ENCODE results near the gene SMARCA2. TPM values are rescaled to one million over a fixed set of nuclear protein-coding genes. Genes with fewer than 3 reads are reported as not detected.

Gene SMARCA2
- polyA plus RNA-seq, 2 of the 4 experiments (the other 2 are of a cell fraction) = 28.7 to 33.0 TPM

DNA sequence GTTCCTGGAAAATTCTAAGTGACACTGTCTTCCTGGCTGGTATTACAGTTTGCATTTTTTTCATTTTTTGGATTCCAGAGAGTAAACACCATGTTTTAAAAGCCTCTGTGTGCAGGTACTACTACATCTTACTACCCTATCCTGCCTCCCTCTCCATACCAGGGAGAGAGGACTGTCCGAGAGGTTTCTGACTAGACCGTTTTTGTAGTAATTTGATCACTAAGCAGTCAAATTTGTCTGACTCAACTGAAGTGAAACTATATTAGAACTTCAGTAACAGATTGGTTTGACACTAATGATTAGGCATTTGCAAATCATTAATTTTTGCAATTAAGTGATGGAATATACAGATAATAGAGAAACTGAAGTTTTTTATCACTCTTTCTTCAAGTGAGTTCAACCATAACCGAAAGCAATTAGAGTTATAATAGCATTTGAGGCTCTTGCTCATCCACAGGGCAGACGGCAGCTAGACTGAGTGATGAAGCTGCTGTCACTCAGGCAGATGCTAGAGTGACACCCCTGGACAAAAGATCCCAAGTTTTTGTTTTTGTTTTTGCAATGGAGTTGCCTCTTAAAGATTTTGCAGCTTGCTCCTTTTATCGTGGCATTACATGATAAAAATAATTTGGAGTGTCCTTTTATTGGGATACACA is 44.3 kb downstream of the SMARCA2 start (continued):
- TF ChIP-seq SMC3 (IDR thresholded peaks at IDR 0.05) (no peak), GATA3 (IDR thresholded peaks at IDR 0.05; ENCODE audit: borderline replicate concordance) (no peak)

DNA sequence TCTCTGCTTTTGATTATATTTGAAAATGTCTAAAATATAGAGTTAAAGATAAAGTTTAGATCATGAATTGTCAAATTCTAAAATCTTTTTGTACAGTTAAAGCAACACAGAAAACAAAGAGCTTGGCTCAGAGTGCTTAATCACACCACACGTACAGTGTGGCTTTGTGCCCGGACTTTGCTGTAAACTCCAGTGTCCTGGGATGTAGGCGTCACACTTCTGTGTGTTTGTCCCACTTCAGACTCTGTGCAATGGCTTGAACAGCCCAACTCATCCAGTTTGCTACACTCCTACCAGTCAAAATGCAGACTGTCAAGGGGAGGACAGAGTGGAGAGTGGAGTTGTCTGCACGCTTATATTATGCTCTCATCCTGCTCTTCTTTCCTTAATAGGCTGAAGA is 45.3 kb downstream of the SMARCA2 start:
- CTCF ChIA-PET = no interaction called here
- POLR2A ChIA-PET = no interaction called here
- WGBS (ENCODE audit: missing lambda C conversion rate) = 83% methylated on average over 4 of the region's 4 CpGs
- Histone ChIP-seq H3K4me2 (no peak overlapping the region), H3K4me3 (no peak overlapping the region), H3K27ac (no peak overlapping the region), H3K4me1 (no peaks in the 10 kb centered on the region), H3K9me3 (no peaks in the 10 kb centered on the region)
- TF ChIP-seq JUNB (IDR thresholded peaks at IDR 0.05) (no peak), ZNF302 (CRISPR knock-in tag; IDR thresholded peaks at IDR 0.05) (no peak), MAZ (IDR thresholded peaks at IDR 0.05; ENCODE audit: borderline replicate concordance, low read depth, low read length) (no peak), ZC3H11A (IDR thresholded peaks at IDR 0.05) (no peak), RFX5 (IDR thresholded peaks at IDR 0.05) (no peak), MAFK (IDR thresholded peaks at IDR 0.05; ENCODE audit: partially characterized antibody) (no peak), POLR2AphosphoS2 (conservative IDR thresholded peaks at IDR 0.05; ENCODE audit: low read length) (no peak), NR3C1 (IDR thresholded peaks at IDR 0.05) (no peak), EHF (CRISPR knock-in tag; IDR thresholded peaks at IDR 0.05) (no peak), JUN (IDR thresholded peaks at IDR 0.05) (no peak), EP300 (IDR thresholded peaks at IDR 0.05) (no peak), CBX2 (IDR thresholded peaks at IDR 0.05; ENCODE audit: borderline replicate concordance, low read depth) (no peak), CBX8 (IDR thresholded peaks at IDR 0.05) (no peak), KDM1A (IDR thresholded peaks at IDR 0.05; ENCODE audit: low read depth) (no peak), SMC3 (IDR thresholded peaks at IDR 0.05) (no peak), FOSB (CRISPR knock-in tag; IDR thresholded peaks at IDR 0.05) (no peak), EHMT2 (IDR thresholded peaks at IDR 0.05; ENCODE audit: low read depth) (no peak), TFCP2L1 (CRISPR knock-in tag; IDR thresholded peaks at IDR 0.05) (no peak), RAD21 (conservative IDR thresholded peaks at IDR 0.05 in 1 of 2, IDR thresholded peaks at IDR 0.05 in 1 of 2) (no peak)
- TF ChIP-seq, protein P1, sequence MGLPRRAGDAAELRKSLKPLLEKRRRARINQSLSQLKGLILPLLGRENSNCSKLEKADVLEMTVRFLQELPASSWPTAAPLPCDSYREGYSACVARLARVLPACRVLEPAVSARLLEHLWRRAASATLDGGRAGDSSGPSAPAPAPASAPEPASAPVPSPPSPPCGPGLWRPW (IDR thresholded peaks at IDR 0.05) = no peak
- no peak for FAIRE-seq
- ATAC-seq = no peak
- no peak for DNase-seq (ENCODE audit: low read depth in 1 of 2, low spot score in 1 of 2)

- no peak for FAIRE-seq
- 92% methylated on average over 3 of the region's 3 CpGs for WGBS (ENCODE audit: missing lambda C conversion rate)
- CTCF ChIA-PET = no interaction called here
These were observed 50.6 kb downstream of the SMARCA2 start for GRCh38 chr9:2065704-2066103.

More at GRCh38 chr9:2065704-2066103, 50.6 kb downstream of the SMARCA2 start:
- no peak for TF ChIP-seq HEYL (CRISPR knock-in tag; IDR thresholded peaks at IDR 0.05)
- TF ChIP-seq, protein P1 (IDR thresholded peaks at IDR 0.05) = no peak
- TF ChIP-seq CHD4 (IDR thresholded peaks at IDR 0.05; ENCODE audit: borderline replicate concordance) = no peak
- TF ChIP-seq CHD2 (IDR thresholded peaks at IDR 0.05; ENCODE audit: low read length, partially characterized antibody) = no peak
- TF ChIP-seq RARB (CRISPR knock-in tag; IDR thresholded peaks at IDR 0.05) = no peak
- no peak for TF ChIP-seq TP53 (CRISPR knock-in tag; IDR thresholded peaks at IDR 0.05)
- no peak overlapping the region for H3K4me2 ChIP-seq
- POLR2A ChIA-PET = no interaction called here
- H3K9me3 ChIP-seq = no peaks in the 10 kb centered on the region
- H3K27ac ChIP-seq = no peak overlapping the region
- ATAC-seq (no peak), DNase-seq (ENCODE audit: low read depth in 1 of 2, low spot score in 1 of 2) (no peak)
- no peaks in the 10 kb centered on the region for H3K4me1 ChIP-seq
- H3K4me3 ChIP-seq = no peak overlapping the region

All from A549 (cell line).